ENCODE measurements around the gene ABCC1.

- no peak for TF ChIP-seq OVOL3 (tag by site-specific recombination; IDR thresholded peaks at IDR 0.05)
- TF ChIP-seq CTCF (tag by site-specific recombination; IDR thresholded peaks at IDR 0.05), result no peak
- TF ChIP-seq PRDM1 (tag by site-specific recombination; IDR thresholded peaks at IDR 0.05), result 0 out of 2 replicates have a peak, but pooled peaks have one; percentile 12
- TF ChIP-seq ELK4 (IDR thresholded peaks at IDR 0.05; ENCODE audit: borderline replicate concordance, low read depth, low read length), result no peak
- no peak for TF ChIP-seq KLF16 (tag by site-specific recombination; IDR thresholded peaks at IDR 0.05)
- TF ChIP-seq MZF1 (tag by site-specific recombination; IDR thresholded peaks at IDR 0.05; ENCODE audit: borderline replicate concordance), result no peak
- TF ChIP-seq ZNF23 (tag by site-specific recombination; IDR thresholded peaks at IDR 0.05; ENCODE audit: borderline replicate concordance), result no peak
Measured at GRCh38 chr16:15950869-15951268, 1.5 kb downstream of the ABCC1 start.
